Caco-2 (cell line): ENCODE measurements around the gene GOLGA6A. TPM values are rescaled to one million over a fixed set of nuclear protein-coding genes. Genes with fewer than 3 reads are reported as not detected.

ENCODE experiments used
- BruUV-seq: library from RNA; stranded (reverse); fragments of 400-500 nt; replicated peaks from 2 replicates; lab custom pipeline; 2021; lab: Mats Ljungman, UMichigan
- CTCF ChIA-PET: fragments of 300-600 bp; sonication (Branson Sonifier 250); formaldehyde crosslinking; loops from one replicate; lab custom pipeline; 2022; ENCODE audit warnings: antibody characterized with exemption; lab: Charles Lee
- POLR2A ChIA-PET: fragments of 300-600 bp; sonication (Branson Sonifier 250); formaldehyde crosslinking; loops from one replicate; lab custom pipeline; 2022; ENCODE audit warnings: antibody characterized with exemption; lab: Charles Lee
- DNase-seq, 2 experiments: peaks; one replicate each; pipeline versions ENCODE4 v3.0.0 to v3.0.0-alpha.2; 2020 to 2022
- H3K27me3 ChIP-seq: replicated peaks from 2 replicates; pipeline ENCODE4 v1.6.0; 2011; ENCODE audit warnings: low read length; ENCODE audit not compliant: control insufficient read depth, insufficient read depth
- H3K36me3 ChIP-seq: 2 replicates; pipeline ENCODE4 v1.5.1; 2011; ENCODE audit warnings: low read length; ENCODE audit not compliant: control insufficient read depth, insufficient read depth
- H3K4me1 ChIP-seq: fragments of 250-450 bp; sonication (Bioruptor Pico); 2 replicates; pipeline ENCODE4 v1.5.1; 2020; ENCODE audit warnings: mild to moderate bottlenecking
- H3K4me3 ChIP-seq: 2 replicates; pipeline ENCODE4 v1.5.1; 2011; ENCODE audit warnings: low read depth, mild to moderate bottlenecking, control low read depth, low read length
- H3K9me3 ChIP-seq: fragments of 250-450 bp; sonication (Bioruptor Pico); 2 replicates; pipeline ENCODE4 v1.5.1; 2020; ENCODE audit warnings: mild to moderate bottlenecking, moderate library complexity
- H3K27ac Mint-ChIP-seq: one replicate; pipeline ENCODE4 v1.8.0; 2022; ENCODE audit warnings: mixed read lengths; ENCODE audit not compliant: unreplicated experiment
- H3K27me3 Mint-ChIP-seq: one replicate; pipeline ENCODE4 v1.8.0; 2022; ENCODE audit warnings: mixed read lengths; ENCODE audit not compliant: insufficient read depth, unreplicated experiment
- H3K36me3 Mint-ChIP-seq: one replicate; pipeline ENCODE4 v1.8.0; 2022; ENCODE audit warnings: mild to moderate bottlenecking, mixed read lengths; ENCODE audit not compliant: insufficient read depth, unreplicated experiment
- H3K4me1 Mint-ChIP-seq: one replicate; pipeline ENCODE4 v1.8.0; 2022; ENCODE audit warnings: low read depth, mixed read lengths; ENCODE audit not compliant: unreplicated experiment
- H3K4me3 Mint-ChIP-seq: one replicate; pipeline ENCODE4 v1.8.0; 2022; ENCODE audit warnings: mild to moderate bottlenecking, moderate library complexity, mixed read lengths; ENCODE audit not compliant: unreplicated experiment
- H3K9me3 Mint-ChIP-seq: one replicate; pipeline ENCODE4 v1.8.0; 2022; ENCODE audit warnings: mixed read lengths; ENCODE audit not compliant: unreplicated experiment
- intact Hi-C: fragments of 100-400 bp; cut with micrococcal nuclease; formaldehyde crosslinking; loops from one replicate; pipeline ENCODE4 v1.10.0; 2022; ENCODE audit not compliant: unreplicated experiment
- total RNA-seq: library from RNA; stranded (reverse); gene quantifications from 2 replicates; pipeline ENCODE4 v1.2.3, GENCODE V29; 2022
- TF ChIP-seq, protein P1 (sequence below), 2 experiments: fragments of 200-600 bp in 1 of 2; IDR thresholded peaks; 1 replicate in 1 of 2; 2 replicates in 1 of 2; pipeline versions ENCODE4 v1.5.1 to v1.8.0; 2011 to 2022; ENCODE audit warnings: antibody characterized with exemption in 1 of 2, control low read depth in 1 of 2, inconsistent platforms in 1 of 2, low read depth in 1 of 2, low read length in 1 of 2, mild to moderate bottlenecking in 1 of 2, moderate library complexity in 1 of 2; ENCODE audit not compliant: insufficient read depth in 1 of 2, severe bottlenecking in 1 of 2, unreplicated experiment in 1 of 2

Gene GOLGA6A
- total RNA-seq, 1 experiment from 2014 or later, result not detected

DNA sequence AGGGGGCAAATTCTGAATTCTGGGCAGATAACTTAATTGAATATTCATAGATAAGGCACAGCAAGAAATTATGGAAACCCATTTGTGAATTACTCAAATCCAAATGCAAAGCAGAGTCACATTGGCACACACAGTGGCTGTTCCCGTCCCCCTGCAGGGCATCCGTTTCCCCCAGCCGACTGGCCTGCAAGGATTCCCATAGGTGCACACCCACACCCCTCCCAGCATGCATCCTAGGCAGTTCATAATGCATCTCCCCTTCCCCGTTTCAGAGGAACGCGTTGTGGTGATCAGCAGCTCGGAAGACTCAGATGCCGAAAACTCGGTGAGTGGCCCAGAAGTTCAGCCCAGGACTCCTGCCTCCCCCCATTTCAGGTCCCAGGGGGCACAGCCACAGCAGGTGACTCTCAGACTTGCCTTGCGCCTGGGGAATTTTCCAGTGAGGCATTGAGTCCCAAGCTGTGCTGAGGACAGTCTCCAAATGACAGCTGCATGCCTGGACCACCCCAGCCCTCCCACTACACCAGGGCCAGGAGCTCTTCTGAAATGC is 48.1 kb downstream of the GOLGA6A start:
- CTCF ChIA-PET, result interaction anchor here (1.8 kb wide), 1 partner anchor 61 kb away, joined by 8 read pairs; no protein-coding TSS in a partner anchor
- Histone ChIP-seq H3K36me3 (no peaks in the 10 kb centered on the region), H3K4me1 (no peaks in the 10 kb centered on the region), H3K9me3 (no peaks in the 10 kb centered on the region), H3K27me3 (no peaks in the 10 kb centered on the region), H3K4me3 (no peak overlapping the region)
- DNase-seq, result no peak
- no peaks in the 10 kb centered on the region for H3K36me3 Mint-ChIP-seq
- H3K27me3 Mint-ChIP-seq, result no peaks in the 10 kb centered on the region
- H3K27ac Mint-ChIP-seq, result no peak overlapping the region
- H3K4me3 Mint-ChIP-seq, result no peak overlapping the region
- POLR2A ChIA-PET, result no interaction called here
- H3K4me1 Mint-ChIP-seq, result no peaks in the 10 kb centered on the region
- BruUV-seq, result no TSS peak
- intact Hi-C loops, result no loop called here
- H3K9me3 Mint-ChIP-seq, result no peaks in the 10 kb centered on the region
- TF ChIP-seq, protein P1, sequence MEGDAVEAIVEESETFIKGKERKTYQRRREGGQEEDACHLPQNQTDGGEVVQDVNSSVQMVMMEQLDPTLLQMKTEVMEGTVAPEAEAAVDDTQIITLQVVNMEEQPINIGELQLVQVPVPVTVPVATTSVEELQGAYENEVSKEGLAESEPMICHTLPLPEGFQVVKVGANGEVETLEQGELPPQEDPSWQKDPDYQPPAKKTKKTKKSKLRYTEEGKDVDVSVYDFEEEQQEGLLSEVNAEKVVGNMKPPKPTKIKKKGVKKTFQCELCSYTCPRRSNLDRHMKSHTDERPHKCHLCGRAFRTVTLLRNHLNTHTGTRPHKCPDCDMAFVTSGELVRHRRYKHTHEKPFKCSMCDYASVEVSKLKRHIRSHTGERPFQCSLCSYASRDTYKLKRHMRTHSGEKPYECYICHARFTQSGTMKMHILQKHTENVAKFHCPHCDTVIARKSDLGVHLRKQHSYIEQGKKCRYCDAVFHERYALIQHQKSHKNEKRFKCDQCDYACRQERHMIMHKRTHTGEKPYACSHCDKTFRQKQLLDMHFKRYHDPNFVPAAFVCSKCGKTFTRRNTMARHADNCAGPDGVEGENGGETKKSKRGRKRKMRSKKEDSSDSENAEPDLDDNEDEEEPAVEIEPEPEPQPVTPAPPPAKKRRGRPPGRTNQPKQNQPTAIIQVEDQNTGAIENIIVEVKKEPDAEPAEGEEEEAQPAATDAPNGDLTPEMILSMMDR (IDR thresholded peaks at IDR 0.05; ENCODE audit: insufficient read depth in 1 of 2, low read depth in 1 of 2, low read length in 1 of 2, severe bottlenecking in 1 of 2, unreplicated experiment in 1 of 2), result no peak

DNA sequence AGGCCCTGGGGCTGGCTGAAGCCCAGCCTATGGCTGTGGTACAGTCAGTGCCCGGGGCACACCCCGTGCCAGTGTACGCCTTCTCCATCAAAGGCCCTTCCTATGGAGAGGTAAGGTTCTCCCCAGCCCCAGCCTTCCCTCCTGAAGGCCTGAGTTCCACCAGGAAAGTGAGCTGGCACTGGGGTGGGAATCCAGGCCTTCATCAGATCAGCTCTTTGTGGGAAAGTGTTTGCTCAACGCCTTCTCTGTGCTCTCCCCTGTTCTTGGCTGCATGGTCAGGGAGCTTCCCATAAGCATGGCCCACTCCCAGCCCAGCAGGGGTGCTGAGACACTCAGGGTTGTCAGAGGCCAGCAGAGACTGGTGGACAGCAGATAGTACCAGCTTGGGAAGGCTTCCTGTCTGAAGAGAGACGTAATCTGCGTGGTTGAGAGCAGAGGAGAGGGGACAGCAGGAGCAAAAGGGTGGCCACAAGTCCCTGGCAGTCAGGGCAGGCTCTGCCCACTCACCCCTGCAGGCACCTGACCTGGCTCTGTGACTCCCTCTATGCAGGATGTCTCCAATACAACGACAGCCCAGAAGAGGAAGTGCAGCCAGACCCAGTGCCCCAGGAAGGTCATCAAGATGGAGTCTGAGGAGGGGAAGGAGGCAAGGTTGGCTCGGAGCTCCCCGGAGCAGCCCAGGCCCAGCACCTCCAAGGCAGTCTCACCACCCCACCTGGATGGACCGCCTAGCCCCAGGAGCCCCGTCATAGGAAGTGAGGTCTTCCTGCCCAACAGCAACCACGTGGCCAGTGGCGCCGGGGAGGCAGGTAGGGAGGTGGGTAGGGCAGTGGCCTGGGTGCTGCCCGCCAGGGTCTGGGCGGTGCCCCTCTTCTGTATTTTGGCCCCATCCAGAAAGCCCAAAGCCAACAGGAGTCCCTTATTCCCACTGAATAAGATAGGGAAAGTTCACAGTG is 49.5 kb downstream of the GOLGA6A start:
- H3K36me3 ChIP-seq, result no peaks in the 10 kb centered on the region
- CTCF ChIA-PET, result interaction anchor here (1.3 to 1.8 kb wide), 2 partner anchors 60 kb away, joined by 8 to 9 read pairs; no protein-coding TSS in a partner anchor
- TF ChIP-seq, protein P1 (IDR thresholded peaks at IDR 0.05; ENCODE audit: insufficient read depth in 1 of 2, low read depth in 1 of 2, low read length in 1 of 2, severe bottlenecking in 1 of 2, unreplicated experiment in 1 of 2), result no peak

DNA sequence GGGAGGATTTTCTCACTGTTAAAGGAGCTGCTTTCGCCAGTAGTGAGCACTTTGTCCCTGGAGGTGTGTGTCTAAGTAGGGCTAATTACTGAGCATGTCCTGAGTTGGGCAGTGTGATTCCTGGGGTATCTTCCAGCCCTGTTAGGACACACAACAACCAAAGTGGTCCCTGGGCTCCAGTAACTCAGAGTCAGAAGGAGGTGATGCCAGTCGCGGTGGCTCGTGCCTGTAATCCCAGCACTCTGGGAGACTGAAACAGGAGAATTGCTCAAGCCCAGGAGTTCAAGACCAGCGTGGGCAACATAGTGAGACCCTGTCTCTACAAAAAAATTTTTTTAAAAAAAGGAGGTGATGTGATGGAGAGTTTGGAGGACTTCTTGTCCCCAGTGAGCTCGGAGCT is 50.3 kb downstream of the GOLGA6A start:
- CTCF ChIA-PET, result interaction anchor here (1.3 kb wide), 1 partner anchor 59 kb away, joined by 9 read pairs; no protein-coding TSS in a partner anchor
- intact Hi-C loops, result no loop called here

More for the DNA sequence above, 49.5 kb downstream of the GOLGA6A start:
- no peak overlapping the region for H3K27ac Mint-ChIP-seq
- no peak for DNase-seq
- Histone ChIP-seq H3K9me3 (no peaks in the 10 kb centered on the region), H3K4me1 (no peaks in the 10 kb centered on the region), H3K4me3 (no peak overlapping the region), H3K27me3 (no peaks in the 10 kb centered on the region)
- intact Hi-C loops, result no loop called here
- no peaks in the 10 kb centered on the region for H3K36me3 Mint-ChIP-seq
- H3K9me3 Mint-ChIP-seq, result no peaks in the 10 kb centered on the region
- BruUV-seq, result no TSS peak
- H3K27me3 Mint-ChIP-seq, result no peaks in the 10 kb centered on the region
- POLR2A ChIA-PET, result no interaction called here
- H3K4me3 Mint-ChIP-seq, result no peak overlapping the region
- no peaks in the 10 kb centered on the region for H3K4me1 Mint-ChIP-seq

More for the DNA sequence above, 50.3 kb downstream of the GOLGA6A start:
- TF ChIP-seq, protein P1 (IDR thresholded peaks at IDR 0.05; ENCODE audit: insufficient read depth in 1 of 2, low read depth in 1 of 2, low read length in 1 of 2, severe bottlenecking in 1 of 2, unreplicated experiment in 1 of 2), result no peak
- Histone ChIP-seq H3K4me3 (no peak overlapping the region), H3K9me3 (no peaks in the 10 kb centered on the region), H3K4me1 (no peaks in the 10 kb centered on the region), H3K36me3 (no peaks in the 10 kb centered on the region), H3K27me3 (no peaks in the 10 kb centered on the region)
- BruUV-seq, result no TSS peak
- H3K4me1 Mint-ChIP-seq, result no peaks in the 10 kb centered on the region
- H3K4me3 Mint-ChIP-seq, result no peak overlapping the region
- no peak overlapping the region for H3K27ac Mint-ChIP-seq
- H3K36me3 Mint-ChIP-seq, result no peaks in the 10 kb centered on the region
- H3K27me3 Mint-ChIP-seq, result no peaks in the 10 kb centered on the region
- H3K9me3 Mint-ChIP-seq, result no peaks in the 10 kb centered on the region
- no peak for DNase-seq
- POLR2A ChIA-PET, result no interaction called here
